ENCODE data around the gene ISYNA1. TPM values are rescaled to one million over a fixed set of nuclear protein-coding genes. Genes with fewer than 3 reads are reported as not detected.

The ISYNA1 gene
- total RNA-seq, 1 donor from 2014 or later, result 278 TPM

DNA sequence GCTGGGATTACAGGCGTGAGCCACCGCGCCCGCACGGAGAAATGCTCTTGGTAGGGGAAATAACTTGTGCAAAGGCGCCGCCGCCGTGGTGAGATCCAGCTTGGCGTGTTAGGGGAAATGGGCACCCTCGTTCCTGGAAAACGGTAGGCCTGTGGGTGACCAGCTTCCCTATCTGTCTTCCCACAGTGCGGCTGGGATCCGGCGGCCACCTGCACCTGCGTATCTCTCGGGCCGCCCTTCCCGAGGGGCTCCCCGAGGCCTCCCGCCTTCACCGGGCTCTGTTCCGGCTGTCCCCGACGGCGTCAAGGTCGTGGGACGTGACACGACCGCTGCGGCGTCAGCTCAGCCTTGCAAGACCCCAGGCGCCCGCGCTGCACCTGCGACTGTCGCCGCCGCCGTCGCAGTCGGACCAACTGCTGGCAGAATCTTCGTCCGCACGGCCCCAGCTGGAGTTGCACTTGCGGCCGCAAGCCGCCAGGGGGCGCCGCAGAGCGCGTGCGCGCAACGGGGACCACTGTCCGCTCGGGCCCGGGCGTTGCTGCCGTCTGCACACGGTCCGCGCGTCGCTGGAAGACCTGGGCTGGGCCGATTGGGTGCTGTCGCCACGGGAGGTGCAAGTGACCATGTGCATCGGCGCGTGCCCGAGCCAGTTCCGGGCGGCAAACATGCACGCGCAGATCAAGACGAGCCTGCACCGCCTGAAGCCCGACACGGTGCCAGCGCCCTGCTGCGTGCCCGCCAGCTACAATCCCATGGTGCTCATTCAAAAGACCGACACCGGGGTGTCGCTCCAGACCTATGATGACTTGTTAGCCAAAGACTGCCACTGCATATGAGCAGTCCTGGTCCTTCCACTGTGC, 49.6 kb downstream of the ISYNA1 start:
- H3K36me3 Mint-ChIP-seq, result no peaks in the 10 kb centered on the region
- no peaks in the 10 kb centered on the region for H3K9me3 Mint-ChIP-seq
- DNase-seq (ENCODE audit: extremely low spot score, unreplicated experiment), result peak; percentile 89
- TF ChIP-seq, protein P1, sequence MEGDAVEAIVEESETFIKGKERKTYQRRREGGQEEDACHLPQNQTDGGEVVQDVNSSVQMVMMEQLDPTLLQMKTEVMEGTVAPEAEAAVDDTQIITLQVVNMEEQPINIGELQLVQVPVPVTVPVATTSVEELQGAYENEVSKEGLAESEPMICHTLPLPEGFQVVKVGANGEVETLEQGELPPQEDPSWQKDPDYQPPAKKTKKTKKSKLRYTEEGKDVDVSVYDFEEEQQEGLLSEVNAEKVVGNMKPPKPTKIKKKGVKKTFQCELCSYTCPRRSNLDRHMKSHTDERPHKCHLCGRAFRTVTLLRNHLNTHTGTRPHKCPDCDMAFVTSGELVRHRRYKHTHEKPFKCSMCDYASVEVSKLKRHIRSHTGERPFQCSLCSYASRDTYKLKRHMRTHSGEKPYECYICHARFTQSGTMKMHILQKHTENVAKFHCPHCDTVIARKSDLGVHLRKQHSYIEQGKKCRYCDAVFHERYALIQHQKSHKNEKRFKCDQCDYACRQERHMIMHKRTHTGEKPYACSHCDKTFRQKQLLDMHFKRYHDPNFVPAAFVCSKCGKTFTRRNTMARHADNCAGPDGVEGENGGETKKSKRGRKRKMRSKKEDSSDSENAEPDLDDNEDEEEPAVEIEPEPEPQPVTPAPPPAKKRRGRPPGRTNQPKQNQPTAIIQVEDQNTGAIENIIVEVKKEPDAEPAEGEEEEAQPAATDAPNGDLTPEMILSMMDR (conservative IDR thresholded peaks at IDR 0.05), result peak; percentile 100
- H3K27me3 Mint-ChIP-seq, result peaks cover 15% of the 10 kb centered on the region
- peak overlapping the region; percentile 85 for H3K4me3 Mint-ChIP-seq
- H3K4me1 Mint-ChIP-seq (ENCODE audit: unreplicated experiment), result peaks cover 17% of the 10 kb centered on the region
- H3K27ac Mint-ChIP-seq, result no peak overlapping the region

DNA sequence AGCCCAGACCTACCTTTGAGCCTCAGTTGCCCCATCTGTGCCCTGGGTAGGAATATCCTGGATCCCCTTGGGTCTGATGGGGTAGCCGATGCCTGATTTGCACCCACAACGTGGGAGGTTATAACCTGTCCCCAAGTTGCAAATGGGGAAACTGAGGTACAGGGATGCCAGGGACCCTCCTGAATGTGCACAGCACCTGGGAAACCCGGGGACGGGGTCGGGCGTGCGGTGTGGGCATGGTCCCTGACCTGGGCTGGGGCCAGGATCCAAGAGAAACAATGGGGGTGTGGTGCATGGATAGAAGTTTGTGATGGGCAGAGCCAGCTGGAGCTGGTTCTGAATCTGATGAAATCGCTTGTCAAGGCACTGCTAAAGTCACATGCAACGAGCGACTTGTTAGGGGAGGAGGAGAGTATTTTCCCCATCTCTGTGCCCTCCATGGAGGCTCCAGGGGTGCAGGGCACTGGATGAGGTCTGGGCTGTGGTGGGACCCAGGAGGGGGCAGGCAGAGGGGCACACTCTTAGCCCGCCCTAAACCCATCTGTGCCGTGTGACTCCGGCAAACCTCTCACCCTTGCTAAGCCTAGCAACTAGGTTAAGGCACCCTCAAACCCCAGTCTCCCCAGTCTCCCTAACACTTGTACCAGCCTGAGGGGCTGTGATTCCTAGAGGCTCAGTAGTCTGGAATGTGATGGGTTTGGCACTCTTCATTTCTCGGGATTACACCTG, 51.2 kb downstream of the ISYNA1 start:
- peak overlapping the region; percentile 87 for H3K27ac Mint-ChIP-seq
- no peak for DNase-seq (ENCODE audit: extremely low spot score, unreplicated experiment)
- H3K4me3 Mint-ChIP-seq, result peak overlapping the region; percentile 85
- TF ChIP-seq, protein P1 (conservative IDR thresholded peaks at IDR 0.05), result no peak
- no peaks in the 10 kb centered on the region for H3K36me3 Mint-ChIP-seq
- H3K9me3 Mint-ChIP-seq, result no peaks in the 10 kb centered on the region
- H3K4me1 Mint-ChIP-seq (ENCODE audit: unreplicated experiment), result peaks cover 17% of the 10 kb centered on the region
- peaks cover 15% of the 10 kb centered on the region for H3K27me3 Mint-ChIP-seq

DNA sequence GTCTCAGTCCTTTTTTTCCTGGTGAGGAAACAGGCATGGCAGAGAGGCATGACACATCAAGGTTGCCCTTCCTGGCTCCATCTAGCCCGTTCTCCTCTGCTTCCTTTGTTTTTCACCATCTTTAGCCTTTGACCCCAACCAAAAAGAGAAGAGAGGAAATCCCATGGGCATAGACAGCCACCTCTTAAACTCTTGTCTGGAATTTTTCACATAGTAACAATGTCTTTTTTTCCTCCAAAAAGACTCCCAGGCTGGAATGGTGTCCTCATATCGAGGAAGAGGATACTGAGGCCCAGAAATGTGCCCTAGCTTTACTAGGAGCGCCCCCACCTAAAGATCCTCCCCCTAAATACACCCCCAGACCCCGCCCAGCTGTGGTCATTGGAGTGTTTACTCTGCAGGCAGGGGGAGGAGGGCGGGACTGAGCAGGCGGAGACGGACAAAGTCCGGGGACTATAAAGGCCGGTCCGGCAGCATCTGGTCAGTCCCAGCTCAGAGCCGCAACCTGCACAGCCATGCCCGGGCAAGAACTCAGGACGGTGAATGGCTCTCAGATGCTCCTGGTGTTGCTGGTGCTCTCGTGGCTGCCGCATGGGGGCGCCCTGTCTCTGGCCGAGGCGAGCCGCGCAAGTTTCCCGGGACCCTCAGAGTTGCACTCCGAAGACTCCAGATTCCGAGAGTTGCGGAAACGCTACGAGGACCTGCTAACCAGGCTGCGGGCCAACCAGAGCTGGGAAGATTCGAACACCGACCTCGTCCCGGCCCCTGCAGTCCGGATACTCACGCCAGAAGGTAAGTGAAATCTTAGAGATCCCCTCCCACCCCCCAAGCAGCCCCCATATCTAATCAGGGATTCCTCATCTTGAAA, 52.0 kb downstream of the ISYNA1 start, which contains the start of gene GDF15:
TSS of gene GDF15 (plus strand) at position 484 of the 868 bp plus-strand sequence. CDS start at position 516, 32 bp downstream.
- peak; percentile 79 for DNase-seq (ENCODE audit: extremely low spot score, unreplicated experiment)
- peak within 1 kb of the TSS; percentile 87 for H3K27ac Mint-ChIP-seq
- TF ChIP-seq, protein P1 (conservative IDR thresholded peaks at IDR 0.05), result peak; percentile 74
- peak within 1 kb of the TSS; percentile 85 for H3K4me3 Mint-ChIP-seq
- H3K4me1 Mint-ChIP-seq (ENCODE audit: unreplicated experiment), result peaks cover 16% of the 10 kb centered on the region
- H3K36me3 Mint-ChIP-seq, result no peaks in the 10 kb centered on the region
- peaks cover 14% of the 10 kb centered on the region for H3K27me3 Mint-ChIP-seq
- H3K9me3 Mint-ChIP-seq, result no peaks in the 10 kb centered on the region

DNA sequence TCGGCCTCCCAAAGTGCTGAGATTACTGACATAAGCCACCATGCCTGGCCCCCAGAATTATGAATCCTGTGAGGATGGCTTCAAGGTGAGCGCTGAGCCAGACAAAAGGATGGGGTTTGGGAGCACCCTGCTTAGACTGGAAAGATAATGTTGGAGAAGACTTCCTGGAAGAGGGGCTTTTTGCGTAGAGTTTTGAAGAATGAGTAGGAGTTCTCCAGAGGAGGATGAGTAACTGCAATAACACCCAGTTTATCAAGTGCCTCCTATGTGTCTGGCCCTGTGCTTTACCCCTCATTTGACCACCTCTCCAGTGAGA, 52.6 kb downstream of the ISYNA1 start:
- peak overlapping the region; percentile 85 for H3K4me3 Mint-ChIP-seq
- TF ChIP-seq, protein P1 (conservative IDR thresholded peaks at IDR 0.05), result no peak
- H3K27me3 Mint-ChIP-seq, result peaks cover 11% of the 10 kb centered on the region
- H3K36me3 Mint-ChIP-seq, result no peaks in the 10 kb centered on the region
- peaks cover 13% of the 10 kb centered on the region for H3K4me1 Mint-ChIP-seq (ENCODE audit: unreplicated experiment)
- peak overlapping the region; percentile 87 for H3K27ac Mint-ChIP-seq
- no peak for DNase-seq (ENCODE audit: extremely low spot score, unreplicated experiment)
- H3K9me3 Mint-ChIP-seq, result no peaks in the 10 kb centered on the region

DNA sequence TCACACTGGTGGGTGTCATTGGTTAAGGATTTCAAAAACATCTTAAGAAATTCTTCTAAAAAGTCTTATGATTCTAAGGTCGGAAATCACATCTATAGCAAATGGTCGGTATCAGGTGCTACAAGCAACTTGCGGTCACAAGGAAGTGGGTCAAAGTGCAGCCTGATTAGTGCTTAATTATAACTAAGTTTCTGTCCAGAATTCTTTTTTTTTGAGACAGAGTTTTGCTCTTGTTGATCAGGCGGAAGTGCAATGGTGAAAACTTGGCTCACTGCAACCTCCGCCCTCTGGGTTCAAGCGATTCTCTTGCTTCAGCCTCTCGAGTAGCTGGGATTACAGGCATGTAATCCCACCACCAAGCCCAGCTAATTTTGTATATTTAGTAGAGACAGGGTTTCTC, 53.2 kb downstream of the ISYNA1 start:
- Mint-ChIP-seq H3K27ac (peak overlapping the region; percentile 87), H3K9me3 (no peaks in the 10 kb centered on the region), H3K4me3 (peak overlapping the region; percentile 16), H3K4me1 (ENCODE audit: unreplicated experiment) (peaks cover 18% of the 10 kb centered on the region), H3K36me3 (no peaks in the 10 kb centered on the region), H3K27me3 (peaks cover 11% of the 10 kb centered on the region)
- no peak for DNase-seq (ENCODE audit: extremely low spot score, unreplicated experiment)
- TF ChIP-seq, protein P1 (conservative IDR thresholded peaks at IDR 0.05), result no peak
